AG08395 (cell line): Measurements from ENCODE around the gene MXI1.
"Not testable (repeated sequence)": the region's sequence is repeated elsewhere in the genome, so short reads cannot be mapped to it uniquely, and the experiment has no call there.

Experiments
- DNase-seq: peaks from one replicate; pipeline ENCODE4 v3.0.0; 2012; ENCODE audit warnings: mixed read lengths, low spot score

Gene MXI1

GRCh38 chr10:110321869-110322620, 114.6 kb downstream of the MXI1 start:
- no peak for DNase-seq

GRCh38 chr10:110323503-110323902, 116.1 kb downstream of the MXI1 start:
- peak; percentile 93 for DNase-seq

- DNase-seq = no peak
These were observed 116.9 kb downstream of the MXI1 start for GRCh38 chr10:110324201-110324804.

- no peak for DNase-seq
These were observed 117.4 kb downstream of the MXI1 start for GRCh38 chr10:110324805-110325280.

GRCh38 chr10:110326351-110327032, 119.1 kb downstream of the MXI1 start:
- DNase-seq = peak; percentile 74

GRCh38 chr10:110327262-110327914, 120.0 kb downstream of the MXI1 start:
- DNase-seq = no peak

GRCh38 chr10:110330675-110331074, 123.3 kb downstream of the MXI1 start:
- DNase-seq = no peak

GRCh38 chr10:110331226-110331795, 123.9 kb downstream of the MXI1 start:
- DNase-seq = not testable (repeated sequence)

- DNase-seq = no peak
These were observed 126.8 kb downstream of the MXI1 start for GRCh38 chr10:110334061-110334656.

- no peak for DNase-seq
These were observed 128.1 kb downstream of the MXI1 start for GRCh38 chr10:110335314-110336064.

- DNase-seq = peak; percentile 93
These were observed 128.8 kb downstream of the MXI1 start for GRCh38 chr10:110336111-110336721.
